ENCODE results near the gene DKC1. TPM values are rescaled to one million over a fixed set of nuclear protein-coding genes. Genes with fewer than 3 reads are reported as not detected.

The DKC1 gene
- total and polyA plus RNA-seq, 5 donors from 2014 or later = 28.3 to 55.0 (median 39.2) TPM

- Mint-ChIP-seq H3K9me3 (no peaks in the 10 kb centered on the region), H3K27me3 (no peaks in the 10 kb centered on the region), H3K27ac (peak overlapping the region; percentile 42 to 64 (median 56)), H3K4me1 (peaks cover 7 to 47% (median 26%) of the 10 kb centered on the region in 4 donors), H3K4me3 (peak overlapping the region in 1 of 4 donors; percentile 31), H3K36me3 (no peaks in the 10 kb centered on the region)
- no peaks in the 10 kb centered on the region for H3K27me3 ChIP-seq (ENCODE audit: control insufficient read depth, insufficient read depth, low read length)
- no peaks in the 10 kb centered on the region for H3K36me3 ChIP-seq (ENCODE audit: control insufficient read depth, insufficient read depth, low read length)
- H3K27ac ChIP-seq (ENCODE audit: insufficient read depth, low read length, poor library complexity, severe bottlenecking) = no peak overlapping the region
- peaks cover 26% of the 10 kb centered on the region for H3K4me1 ChIP-seq (ENCODE audit: control insufficient read depth, insufficient read depth, low read length, poor library complexity, severe bottlenecking)
- DNase-seq (peak in 1 of 3 donors; percentile 39), ATAC-seq (ENCODE audit: low read depth in 2 of 2) (peak; percentile 48 to 50)
- no peaks in the 10 kb centered on the region for H3K9me3 ChIP-seq (ENCODE audit: control insufficient read depth in 2 of 2, low read length in 2 of 2)
- H3K4me3 ChIP-seq (ENCODE audit: low read depth, low read length) = peak overlapping the region; percentile 31
These were observed 24.5 kb upstream of the DKC1 start for GRCh38 chrX:154738011-154738738.

GRCh38 chrX:154739952-154740465 lies 22.7 kb upstream of the DKC1 start:
- ATAC-seq (ENCODE audit: low read depth in 2 of 2) (no peak), DNase-seq (no peak)
- peaks cover 0 to 29% (median 13%) of the 10 kb centered on the region in 4 donors for H3K4me1 Mint-ChIP-seq
- no peak overlapping the region for H3K4me3 Mint-ChIP-seq
- Histone ChIP-seq H3K4me3 (ENCODE audit: low read depth, low read length) (no peak overlapping the region), H3K27me3 (ENCODE audit: control insufficient read depth, insufficient read depth, low read length) (no peaks in the 10 kb centered on the region), H3K4me1 (ENCODE audit: control insufficient read depth, insufficient read depth, low read length, poor library complexity, severe bottlenecking) (peaks cover 12% of the 10 kb centered on the region), H3K27ac (ENCODE audit: insufficient read depth, low read length, poor library complexity, severe bottlenecking) (no peak overlapping the region), H3K9me3 (ENCODE audit: control insufficient read depth in 2 of 2, low read length in 2 of 2) (no peaks in the 10 kb centered on the region), H3K36me3 (ENCODE audit: control insufficient read depth, insufficient read depth, low read length) (no peaks in the 10 kb centered on the region)
- H3K9me3 Mint-ChIP-seq = peaks cover 0 to 1% (median 0%) of the 10 kb centered on the region in 7 donors
- H3K27me3 Mint-ChIP-seq = no peaks in the 10 kb centered on the region
- H3K27ac Mint-ChIP-seq = no peak overlapping the region
- no peaks in the 10 kb centered on the region for H3K36me3 Mint-ChIP-seq

GRCh38 chrX:154742613-154743012 lies 20.1 kb upstream of the DKC1 start:
- Mint-ChIP-seq H3K36me3 (no peaks in the 10 kb centered on the region), H3K4me1 (peaks cover 0 to 10% (median 4%) of the 10 kb centered on the region in 4 donors), H3K9me3 (peaks cover 0 to 1% (median 0%) of the 10 kb centered on the region in 7 donors), H3K4me3 (no peak overlapping the region), H3K27ac (no peak overlapping the region), H3K27me3 (no peaks in the 10 kb centered on the region)
- no peak overlapping the region for H3K4me3 ChIP-seq (ENCODE audit: low read depth, low read length)
- ATAC-seq (ENCODE audit: low read depth in 2 of 2) (no peak), DNase-seq (no peak)
- no peaks in the 10 kb centered on the region for H3K36me3 ChIP-seq (ENCODE audit: control insufficient read depth, insufficient read depth, low read length)
- H3K27ac ChIP-seq (ENCODE audit: insufficient read depth, low read length, poor library complexity, severe bottlenecking) = no peak overlapping the region
- peaks cover 6% of the 10 kb centered on the region for H3K4me1 ChIP-seq (ENCODE audit: control insufficient read depth, insufficient read depth, low read length, poor library complexity, severe bottlenecking)
- H3K27me3 ChIP-seq (ENCODE audit: control insufficient read depth, insufficient read depth, low read length) = no peaks in the 10 kb centered on the region
- no peaks in the 10 kb centered on the region for H3K9me3 ChIP-seq (ENCODE audit: control insufficient read depth in 2 of 2, low read length in 2 of 2)

GRCh38 chrX:154748712-154749339 lies 13.8 kb upstream of the DKC1 start:
- Histone ChIP-seq H3K9me3 (ENCODE audit: control insufficient read depth in 2 of 2, low read length in 2 of 2) (no peaks in the 10 kb centered on the region), H3K27ac (ENCODE audit: insufficient read depth, low read length, poor library complexity, severe bottlenecking) (no peak overlapping the region), H3K36me3 (ENCODE audit: control insufficient read depth, insufficient read depth, low read length) (no peaks in the 10 kb centered on the region), H3K4me1 (ENCODE audit: control insufficient read depth, insufficient read depth, low read length, poor library complexity, severe bottlenecking) (peaks cover 9% of the 10 kb centered on the region), H3K4me3 (ENCODE audit: low read depth, low read length) (no peak overlapping the region), H3K27me3 (ENCODE audit: control insufficient read depth, insufficient read depth, low read length) (no peaks in the 10 kb centered on the region)
- Mint-ChIP-seq H3K27ac (peak overlapping the region in 1 of 3 donors; percentile 47), H3K27me3 (peaks cover 5% of the 10 kb centered on the region), H3K4me3 (peak overlapping the region; percentile 12 to 74 (median 31)), H3K9me3 (peaks cover 0 to 1% (median 0%) of the 10 kb centered on the region in 7 donors), H3K4me1 (peaks cover 6 to 17% (median 13%) of the 10 kb centered on the region in 4 donors), H3K36me3 (no peaks in the 10 kb centered on the region)
- DNase-seq (peak; percentile 17 to 66 (median 60)), ATAC-seq (ENCODE audit: low read depth in 2 of 2) (peak; percentile 61 to 63)

DNA sequence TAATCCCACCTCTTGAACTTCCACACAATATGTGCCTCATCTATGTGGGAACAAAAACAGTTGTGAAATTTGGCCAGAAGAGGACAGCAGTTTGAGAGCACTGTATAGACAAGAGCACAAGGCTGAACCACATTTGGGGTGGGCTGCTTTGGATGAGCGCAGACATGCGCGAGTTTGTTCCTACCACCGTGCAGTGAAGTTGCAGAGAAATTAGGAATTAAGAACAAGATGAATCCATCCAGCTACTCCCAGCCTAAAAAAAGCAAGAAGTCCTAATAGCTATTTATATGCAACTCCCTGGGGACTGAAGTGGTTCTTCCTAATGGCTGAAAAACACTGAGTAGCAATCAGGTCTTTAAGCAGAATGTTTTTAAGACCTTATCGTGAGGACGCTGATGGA lies 12.8 kb upstream of the DKC1 start:
- peak overlapping the region; percentile 18 to 78 (median 74) for H3K4me3 Mint-ChIP-seq
- no peaks in the 10 kb centered on the region for H3K36me3 ChIP-seq (ENCODE audit: control insufficient read depth, insufficient read depth, low read length)
- no peaks in the 10 kb centered on the region for H3K36me3 Mint-ChIP-seq
- DNase-seq (no peak), ATAC-seq (ENCODE audit: low read depth in 2 of 2) (no peak)
- no peaks in the 10 kb centered on the region for H3K27me3 ChIP-seq (ENCODE audit: control insufficient read depth, insufficient read depth, low read length)
- peaks cover 9% of the 10 kb centered on the region for H3K4me1 ChIP-seq (ENCODE audit: control insufficient read depth, insufficient read depth, low read length, poor library complexity, severe bottlenecking)
- H3K9me3 ChIP-seq (ENCODE audit: control insufficient read depth in 2 of 2, low read length in 2 of 2) = no peaks in the 10 kb centered on the region
- no peaks in the 10 kb centered on the region for H3K9me3 Mint-ChIP-seq
- H3K27ac ChIP-seq (ENCODE audit: insufficient read depth, low read length, poor library complexity, severe bottlenecking) = no peak overlapping the region
- peak overlapping the region; percentile 76 for H3K4me3 ChIP-seq (ENCODE audit: low read depth, low read length)
- peaks cover 5% of the 10 kb centered on the region for H3K27me3 Mint-ChIP-seq
- H3K4me1 Mint-ChIP-seq = peaks cover 6 to 17% (median 13%) of the 10 kb centered on the region in 4 donors
- H3K27ac Mint-ChIP-seq = no peak overlapping the region

DNA sequence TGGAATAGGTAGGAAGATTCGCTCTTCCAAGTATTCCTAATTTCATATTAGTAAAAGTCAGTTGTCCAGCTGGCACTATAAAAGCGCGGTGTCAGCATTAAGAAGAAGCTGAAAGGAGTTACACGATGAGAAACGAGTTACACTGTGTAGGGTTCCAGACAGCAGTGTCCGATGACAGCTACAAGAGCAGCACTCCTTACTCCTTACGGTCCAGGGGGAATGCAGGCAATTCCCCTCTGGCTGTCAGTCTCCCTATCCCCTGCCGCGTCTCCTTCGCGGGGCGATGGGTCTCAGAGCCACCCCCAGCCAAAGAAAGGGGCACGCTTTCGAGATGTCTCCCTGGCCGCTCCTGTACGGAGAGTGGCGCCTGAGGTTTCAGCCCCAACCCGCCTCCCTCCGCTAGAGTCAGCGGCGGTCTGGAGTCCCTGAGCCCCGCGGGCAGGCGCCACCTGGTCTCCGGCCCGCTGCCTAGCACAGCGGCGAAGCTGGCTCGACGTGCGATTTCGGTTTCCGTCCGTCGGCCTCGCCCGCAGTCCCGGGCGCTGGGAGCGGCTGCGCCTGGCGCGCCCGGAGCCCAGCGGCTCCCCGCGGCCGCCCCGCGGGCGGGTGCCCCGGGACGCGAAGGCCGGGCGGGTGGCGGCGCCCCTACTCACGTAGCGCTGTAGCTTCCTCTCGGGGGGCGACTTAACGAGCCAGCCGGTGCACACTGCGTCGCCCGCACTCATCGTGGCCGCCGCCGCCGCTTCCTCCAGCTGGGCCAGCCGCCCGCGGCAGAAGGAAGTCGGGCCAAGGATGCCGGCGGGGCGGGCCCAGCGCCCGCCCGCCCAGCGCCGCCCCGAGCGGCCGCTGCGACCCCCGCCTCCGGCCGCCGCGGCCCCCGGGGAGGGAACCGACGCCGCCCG lies 12.1 kb upstream of the DKC1 start, which contains the start of gene GAB3:
Gene GAB3 (minus strand): TSS at position 777 of the 902 bp plus-strand sequence. CDS start 52 bp downstream, at position 725.
- H3K36me3 Mint-ChIP-seq = no peaks in the 10 kb centered on the region
- H3K9me3 ChIP-seq (ENCODE audit: control insufficient read depth in 2 of 2, low read length in 2 of 2) = no peaks in the 10 kb centered on the region
- peak; percentile 21 to 56 (median 34) for DNase-seq
- H3K9me3 Mint-ChIP-seq = no peaks in the 10 kb centered on the region
- peak within 1 kb of the TSS; percentile 78 to 90 (median 84) for H3K4me3 Mint-ChIP-seq
- H3K27me3 ChIP-seq (ENCODE audit: control insufficient read depth, insufficient read depth, low read length) = no peaks in the 10 kb centered on the region
- no peak within 1 kb of the TSS for H3K27ac ChIP-seq (ENCODE audit: insufficient read depth, low read length, poor library complexity, severe bottlenecking)
- H3K36me3 ChIP-seq (ENCODE audit: control insufficient read depth, insufficient read depth, low read length) = no peaks in the 10 kb centered on the region
- ATAC-seq (ENCODE audit: low read depth in 2 of 2) = peak; percentile 59 to 69
- H3K27ac Mint-ChIP-seq = peak within 1 kb of the TSS in 1 of 3 donors; percentile 49
- peaks cover 5% of the 10 kb centered on the region for H3K27me3 Mint-ChIP-seq
- peaks cover 9% of the 10 kb centered on the region for H3K4me1 ChIP-seq (ENCODE audit: control insufficient read depth, insufficient read depth, low read length, poor library complexity, severe bottlenecking)
- H3K4me1 Mint-ChIP-seq = peaks cover 6 to 17% (median 13%) of the 10 kb centered on the region in 4 donors
- H3K4me3 ChIP-seq (ENCODE audit: low read depth, low read length) = peak within 1 kb of the TSS; percentile 76

- no peaks in the 10 kb centered on the region for H3K27me3 ChIP-seq (ENCODE audit: control insufficient read depth, insufficient read depth, low read length)
- Mint-ChIP-seq H3K27me3 (peaks cover 5% of the 10 kb centered on the region), H3K4me3 (peak overlapping the region; percentile 14 to 90 (median 84)), H3K4me1 (peaks cover 6 to 17% (median 13%) of the 10 kb centered on the region in 4 donors), H3K9me3 (no peaks in the 10 kb centered on the region), H3K27ac (peak overlapping the region in 1 of 3 donors; percentile 8), H3K36me3 (no peaks in the 10 kb centered on the region)
- peaks cover 9% of the 10 kb centered on the region for H3K4me1 ChIP-seq (ENCODE audit: control insufficient read depth, insufficient read depth, low read length, poor library complexity, severe bottlenecking)
- no peaks in the 10 kb centered on the region for H3K36me3 ChIP-seq (ENCODE audit: control insufficient read depth, insufficient read depth, low read length)
- H3K9me3 ChIP-seq (ENCODE audit: control insufficient read depth in 2 of 2, low read length in 2 of 2) = no peaks in the 10 kb centered on the region
- DNase-seq (peak in 1 of 3 donors; percentile 10), ATAC-seq (ENCODE audit: low read depth in 2 of 2) (peak; percentile 19 to 27)
- no peak overlapping the region for H3K27ac ChIP-seq (ENCODE audit: insufficient read depth, low read length, poor library complexity, severe bottlenecking)
- peak overlapping the region; percentile 44 for H3K4me3 ChIP-seq (ENCODE audit: low read depth, low read length)
These were observed 11.4 kb upstream of the DKC1 start for GRCh38 chrX:154751203-154751668.

Data from CD4-positive, CD25-positive, alpha-beta regulatory T cell (primary cell).